GM18861 (cell line): ENCODE results near the gene FGF1.

Source experiments
- ATAC-seq: cut with Tn5 transposase; IDR thresholded peaks from one replicate; pipeline ENCODE4 v1.9.1; 2021; ENCODE audit not compliant: unreplicated experiment

The FGF1 gene

GRCh38 chr5:142697356-142698255, 11.7 kb upstream of the FGF1 start:
- no peak for ATAC-seq

GRCh38 chr5:142696379-142696778, 10.5 kb upstream of the FGF1 start:
- no peak for ATAC-seq

GRCh38 chr5:142694092-142694856, 8.4 kb upstream of the FGF1 start:
- no peak for ATAC-seq

GRCh38 chr5:142692321-142692894, 6.5 kb upstream of the FGF1 start:
- no peak for ATAC-seq

- no peak for ATAC-seq
Measured at GRCh38 chr5:142690667-142691066, 4.8 kb upstream of the FGF1 start.

GRCh38 chr5:142689081-142689480, 3.2 kb upstream of the FGF1 start:
- no peak for ATAC-seq

GRCh38 chr5:142688281-142688989, 2.5 kb upstream of the FGF1 start:
- no peak for ATAC-seq

- ATAC-seq: no peak
Measured at GRCh38 chr5:142686968-142687367, 1.1 kb upstream of the FGF1 start.

- no peak for ATAC-seq
Measured at GRCh38 chr5:142686210-142686734, 382 bp upstream of the FGF1 start.

GRCh38 chr5:142684508-142685041, 1.3 kb downstream of the FGF1 start:
- ATAC-seq: no peak

GRCh38 chr5:142683881-142684505, 1.9 kb downstream of the FGF1 start:
- no peak for ATAC-seq

GRCh38 chr5:142683116-142683515, 2.8 kb downstream of the FGF1 start:
- no peak for ATAC-seq

- no peak for ATAC-seq
Measured at GRCh38 chr5:142680605-142681259, 5.2 kb downstream of the FGF1 start.

- no peak for ATAC-seq
Measured at GRCh38 chr5:142679744-142680143, 6.1 kb downstream of the FGF1 start.

- no peak for ATAC-seq
Measured at GRCh38 chr5:142678529-142678928, 7.4 kb downstream of the FGF1 start.

GRCh38 chr5:142677198-142677597, 8.7 kb downstream of the FGF1 start:
- no peak for ATAC-seq

- no peak for ATAC-seq
Measured at GRCh38 chr5:142676318-142676717, 9.6 kb downstream of the FGF1 start.

- ATAC-seq: no peak
Measured at GRCh38 chr5:142674531-142675469, 11.1 kb downstream of the FGF1 start.

GRCh38 chr5:142671801-142672200, 14.1 kb downstream of the FGF1 start:
- no peak for ATAC-seq
